Fibroblast of the aortic adventitia (primary cell): Measurements from ENCODE around the gene JARID2. TPM values are rescaled to one million over a fixed set of nuclear protein-coding genes. Genes with fewer than 3 reads are reported as not detected.

ENCODE experiments used
- DNase-seq: peaks from one replicate; pipeline ENCODE4 v3.0.0-alpha.2; 2010; ENCODE audit warnings: low read depth
- H3K4me3 ChIP-seq: 2 replicates; pipeline ENCODE4 v1.5.1; 2011; ENCODE audit warnings: low read depth, mild to moderate bottlenecking, control low read depth, low read length, moderate library complexity
- CTCF ChIP-seq: IDR thresholded peaks from 2 replicates; pipeline ENCODE4 v1.5.1; 2011; ENCODE audit warnings: mild to moderate bottlenecking, low read length, control low read depth, inconsistent platforms; ENCODE audit not compliant: insufficient read depth
- total RNA-seq: library from RNA; depleted of rRNA; stranded (reverse); fragments of >200 nt; gene quantifications from 2 replicates; pipeline ENCODE4 v1.2.3, GENCODE V29; 2012; ENCODE audit warnings: low replicate concordance

The JARID2 gene
- total RNA-seq, 1 donor, result 8.3 TPM

DNA sequence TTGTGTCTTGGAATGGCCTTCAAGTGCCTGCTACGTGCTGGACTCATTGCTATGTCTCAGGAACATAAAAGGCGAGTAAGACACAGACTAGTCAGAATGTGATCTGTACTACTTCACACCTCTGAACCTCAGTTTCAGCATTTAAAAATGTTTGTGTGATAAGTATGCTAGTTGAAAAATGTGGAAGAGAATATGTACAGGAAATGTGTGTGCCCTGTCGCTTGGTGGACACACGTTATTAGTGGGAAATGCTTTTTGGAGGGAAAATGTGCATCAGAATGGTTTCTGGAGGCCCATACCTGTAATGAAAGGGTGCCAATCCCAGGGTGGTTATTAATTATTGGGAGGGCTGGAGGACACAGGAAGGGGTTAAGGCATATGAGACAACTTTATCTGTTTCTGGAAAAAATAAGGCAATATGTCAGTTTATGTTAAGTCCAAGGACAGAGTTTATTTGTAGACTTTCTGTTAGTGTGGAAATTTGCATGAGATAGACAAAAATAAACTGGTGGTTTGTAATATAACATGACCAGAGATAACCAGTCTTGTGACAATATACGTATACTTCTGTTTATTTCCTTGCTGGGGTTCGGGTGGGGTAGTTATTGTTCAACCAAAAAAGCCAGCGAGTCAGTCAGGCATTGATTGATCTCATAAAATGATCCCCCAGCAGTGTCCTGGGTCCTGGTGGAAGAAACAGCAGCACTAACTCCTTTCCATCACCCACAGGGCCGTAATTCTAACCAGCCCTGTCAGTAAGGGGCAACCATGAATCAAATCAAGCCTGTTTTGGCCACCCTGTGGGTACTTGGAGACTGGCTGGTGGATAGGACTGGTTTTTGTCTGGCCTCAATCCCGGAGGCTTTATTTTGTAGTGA, 117.9 kb downstream of the JARID2 start:
- H3K4me3 ChIP-seq, result no peak overlapping the region
- DNase-seq, result no peak
- no peak for TF ChIP-seq CTCF

DNA sequence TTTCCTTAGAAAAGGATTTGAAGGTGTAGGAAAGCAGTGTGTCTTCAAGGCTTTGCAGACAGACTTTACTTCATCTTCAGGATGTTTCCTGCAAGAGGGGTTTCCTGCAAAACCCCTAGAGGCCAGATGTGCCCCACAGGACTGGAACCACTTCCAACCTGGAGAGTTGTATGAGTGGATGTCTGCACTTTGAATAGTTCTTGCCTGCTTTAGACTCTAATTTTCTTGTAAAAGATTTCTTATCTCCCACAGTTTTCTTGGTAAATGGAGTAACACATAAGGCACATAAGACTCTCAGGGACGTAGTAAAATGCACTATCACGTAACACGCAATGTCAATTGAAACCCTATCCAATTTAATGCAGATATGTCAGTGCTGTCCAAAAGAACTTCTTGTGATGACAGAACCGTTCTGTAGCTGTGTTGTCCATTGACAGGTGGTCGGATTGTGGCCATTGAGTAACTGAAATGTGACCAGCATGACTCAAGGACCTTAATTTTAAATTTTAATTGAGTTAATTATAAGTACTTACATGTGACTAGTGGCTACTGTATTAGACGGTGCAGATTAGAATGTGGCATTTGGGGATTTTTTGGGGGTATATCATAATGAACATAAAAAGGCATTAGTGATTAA, 118.7 kb downstream of the JARID2 start:
- H3K4me3 ChIP-seq, result no peak overlapping the region
- no peak for DNase-seq
- TF ChIP-seq CTCF, result no peak

DNA sequence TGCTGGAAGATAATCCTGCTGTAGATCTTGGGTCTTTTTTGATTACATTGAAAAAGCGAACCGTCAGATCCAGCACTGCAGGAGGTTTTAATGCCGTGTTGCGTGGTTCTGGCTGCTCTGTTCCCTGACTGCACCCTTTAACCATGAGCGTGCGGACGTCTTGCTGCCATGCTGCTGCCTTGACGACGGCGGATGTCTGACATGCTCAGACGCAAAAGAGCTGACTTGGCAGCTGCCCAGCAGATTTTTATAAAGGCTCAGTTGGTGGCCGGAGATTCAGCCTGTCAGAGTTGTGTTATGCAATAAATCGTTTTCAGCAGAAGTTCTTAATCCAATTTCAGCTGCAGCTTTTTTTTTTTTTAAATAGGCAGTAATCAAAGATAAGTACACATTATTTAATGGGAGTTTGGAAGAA, 119.4 kb downstream of the JARID2 start:
- TF ChIP-seq CTCF, result no peak
- DNase-seq, result peak; percentile 52
- H3K4me3 ChIP-seq, result no peak overlapping the region

DNA sequence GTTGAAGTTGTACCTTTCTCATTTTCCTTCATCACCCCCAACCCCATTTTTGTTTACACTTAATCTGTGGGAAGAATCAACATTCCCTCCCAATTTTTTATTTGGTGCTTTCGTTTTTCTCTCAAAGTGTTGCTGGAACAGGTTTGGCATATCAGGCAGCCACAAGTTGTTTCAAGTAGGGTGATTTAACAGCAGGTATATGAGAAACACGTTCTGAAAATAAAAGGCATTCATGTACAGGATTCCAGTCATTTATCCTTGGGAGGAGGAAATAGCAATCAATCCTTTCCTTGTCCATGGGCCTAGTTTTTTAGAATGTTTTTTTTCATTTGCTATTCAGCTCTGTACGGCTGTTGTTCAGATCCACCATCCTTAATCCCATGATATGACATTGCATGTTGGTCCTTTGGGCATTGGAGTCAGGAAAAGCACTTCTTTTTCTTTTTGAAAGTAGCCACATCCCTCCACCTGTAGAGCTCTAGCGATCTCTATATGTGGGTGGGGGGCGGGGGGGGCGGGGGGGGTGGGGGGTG, 120.2 kb downstream of the JARID2 start:
- TF ChIP-seq CTCF, result no peak
- DNase-seq, result no peak
- no peak overlapping the region for H3K4me3 ChIP-seq

DNA sequence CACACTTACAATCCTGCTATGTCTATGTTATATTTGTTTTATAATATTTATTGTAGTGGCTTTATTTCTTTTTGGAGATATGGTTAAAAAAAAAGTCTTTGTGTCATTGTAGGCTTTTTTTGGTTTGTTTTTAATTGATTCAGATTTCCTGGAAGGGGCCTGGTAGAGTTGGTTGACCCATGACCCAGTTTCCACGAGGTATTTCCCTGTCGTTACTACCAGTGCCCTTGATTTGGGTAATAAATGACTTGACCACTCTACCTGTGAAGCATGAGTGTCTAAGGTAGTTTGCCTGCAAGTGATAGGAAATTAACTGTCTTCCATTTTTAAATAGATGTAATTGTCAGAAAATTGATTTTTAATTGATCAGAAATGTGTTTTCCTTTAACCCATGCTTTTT, 121.0 kb downstream of the JARID2 start:
- DNase-seq, result no peak
- H3K4me3 ChIP-seq, result no peak overlapping the region
- no peak for TF ChIP-seq CTCF

DNA sequence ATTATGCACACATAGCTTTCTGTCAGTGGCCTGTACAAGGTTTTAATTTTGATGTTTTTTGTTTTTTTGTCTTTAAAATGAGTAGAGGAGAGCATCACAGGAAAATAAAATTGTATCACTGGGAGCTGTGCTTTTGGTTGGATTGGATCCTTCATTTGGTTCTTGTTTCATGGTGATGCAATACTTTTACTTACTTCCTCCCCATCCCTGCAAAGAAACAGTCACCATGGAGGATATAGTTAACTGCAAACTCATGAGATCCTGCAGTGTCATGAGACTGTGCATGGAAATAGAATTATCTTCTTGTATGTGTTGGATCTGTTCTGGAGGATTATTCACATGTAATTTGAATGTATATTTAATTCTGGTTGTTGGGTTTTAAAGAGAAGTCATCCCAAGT, 122.3 kb downstream of the JARID2 start:
- no peak for DNase-seq
- no peak overlapping the region for H3K4me3 ChIP-seq
- TF ChIP-seq CTCF, result no peak
